Kidney (tissue), 14 donors: ENCODE results near the gene TMEM161A. TPM values are rescaled to one million over a fixed set of nuclear protein-coding genes. Genes with fewer than 3 reads are reported as not detected.

ENCODE experiments used
- DNase-seq, 5 donors: peaks; one replicate each; pipeline ENCODE4 v3.0.0-alpha.2; 2013 to 2020
- FAIRE-seq: peaks from 2 replicates; lab custom pipeline; 2012; peaks lifted over from hg19 to GRCh38; lab: Jason Lieb, UNC
- H3K27ac ChIP-seq, 2 donors: one replicate each; pipeline ENCODE4 v1.7.0; 2013; ENCODE audit warnings: low read depth in 2 of 2, low read length in 2 of 2, inconsistent platforms in 1 of 2
- H3K27me3 ChIP-seq: one replicate; pipeline ENCODE4 v1.7.1; 2013; ENCODE audit warnings: low read length, inconsistent platforms; ENCODE audit not compliant: control insufficient read depth, insufficient read depth
- H3K36me3 ChIP-seq, 3 donors: one replicate each; pipeline versions ENCODE4 v1.7.0 to v1.7.1; 2013; ENCODE audit warnings: low read length in 3 of 3, control low read depth in 1 of 3, inconsistent platforms in 1 of 3; ENCODE audit not compliant: insufficient read depth in 3 of 3, control insufficient read depth in 2 of 3
- H3K4me1 ChIP-seq, 3 donors: one replicate each; pipeline versions ENCODE4 v1.7.0 to v1.7.1; 2013; ENCODE audit warnings: low read length in 3 of 3, inconsistent platforms in 1 of 3, low read depth in 1 of 3; ENCODE audit not compliant: control insufficient read depth in 2 of 3, insufficient read depth in 2 of 3
- H3K4me3 ChIP-seq, 3 donors: one replicate each; pipeline versions ENCODE4 v1.7.0 to v1.8.1; 2013; ENCODE audit warnings: low read length in 3 of 3, control low read depth in 1 of 3, inconsistent platforms in 1 of 3
- H3K9ac ChIP-seq, 3 donors: one replicate each; pipeline versions ENCODE4 v1.7.0 to v1.7.1; 2013; ENCODE audit warnings: low read length in 3 of 3, control low read depth in 1 of 3, inconsistent platforms in 1 of 3
- H3K9me3 ChIP-seq, 3 donors: one replicate each; pipeline versions ENCODE4 v1.7.0 to v1.7.1; 2013; ENCODE audit warnings: low read length in 3 of 3, control low read depth in 1 of 3, inconsistent platforms in 1 of 3; ENCODE audit not compliant: control insufficient read depth in 2 of 3, insufficient read depth in 1 of 3
- intact Hi-C: fragments of 100-400 bp; cut with DNase I; formaldehyde crosslinking; loops from one replicate; pipeline ENCODE4 v1.11.1; 2022
- polyA plus RNA-seq: library from polyadenylated mRNA; stranded (reverse); fragments of 350-450 nt; fragmentation: Illumina TruSeq; extraction: RNeasy Lipid Tissue Mini Kit (QIAGEN cat#74804); gene quantifications from one replicate; pipeline ENCODE4 v1.2.3, GENCODE V29; 2014; ENCODE audit warnings: low read depth, low replicate concordance; ENCODE audit not compliant: insufficient read depth
- total RNA-seq: library from RNA; stranded (reverse); fragmentation: NEBNext Ultra II Directional; extraction: Animal tissue kit (Norgen Biotek cat#: 25700); gene quantifications from one replicate; pipeline ENCODE4 v1.2.1, GENCODE V29; 2021
- TF ChIP-seq, protein P1 (sequence below): IDR thresholded peaks from 3 replicates; pipeline ENCODE4 v1.5.1; 2012; ENCODE audit warnings: mild to moderate bottlenecking, moderate library complexity, borderline replicate concordance; ENCODE audit not compliant: insufficient read depth; ENCODE audit errors: extremely low read depth
- donor health status: control.
- donor health status: control.
- donor health status: control.
- donor health status: control.
- donor health status: control.
- donor health status: DM: yes; HTN: yes; CAD: no.
- donor health status: Normal renal cell carcinoma (clear cell type).

TMEM161A gene
- total and polyA plus RNA-seq, 2 donors from 2014 or later = 23.9 to 37.1 TPM

DNA sequence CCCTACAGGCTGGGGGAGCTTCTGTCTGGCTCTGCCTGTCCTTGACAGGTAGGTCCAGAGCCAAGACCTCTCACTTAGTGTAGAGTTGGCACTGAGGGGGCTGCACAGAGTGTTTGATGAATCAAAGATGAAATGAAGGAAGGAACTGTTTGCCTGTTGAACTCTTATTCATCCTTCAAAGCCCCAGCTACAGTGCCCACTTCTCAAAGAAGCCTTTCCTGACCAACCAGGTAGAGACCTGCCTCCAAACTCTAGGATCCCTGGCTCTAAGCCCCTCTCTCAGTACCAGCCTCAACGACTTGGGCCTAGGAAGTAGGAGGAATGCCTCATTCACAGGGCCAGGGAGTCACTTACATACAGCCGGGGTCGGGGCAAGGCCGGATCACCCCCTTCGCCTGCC, 9.1 kb upstream of the TMEM161A start:
- H3K9me3 ChIP-seq = no peaks in the 10 kb centered on the region
- intact Hi-C loops = no loop called here
- no peak overlapping the region for H3K4me3 ChIP-seq
- H3K27me3 ChIP-seq = no peaks in the 10 kb centered on the region
- TF ChIP-seq, protein P1, sequence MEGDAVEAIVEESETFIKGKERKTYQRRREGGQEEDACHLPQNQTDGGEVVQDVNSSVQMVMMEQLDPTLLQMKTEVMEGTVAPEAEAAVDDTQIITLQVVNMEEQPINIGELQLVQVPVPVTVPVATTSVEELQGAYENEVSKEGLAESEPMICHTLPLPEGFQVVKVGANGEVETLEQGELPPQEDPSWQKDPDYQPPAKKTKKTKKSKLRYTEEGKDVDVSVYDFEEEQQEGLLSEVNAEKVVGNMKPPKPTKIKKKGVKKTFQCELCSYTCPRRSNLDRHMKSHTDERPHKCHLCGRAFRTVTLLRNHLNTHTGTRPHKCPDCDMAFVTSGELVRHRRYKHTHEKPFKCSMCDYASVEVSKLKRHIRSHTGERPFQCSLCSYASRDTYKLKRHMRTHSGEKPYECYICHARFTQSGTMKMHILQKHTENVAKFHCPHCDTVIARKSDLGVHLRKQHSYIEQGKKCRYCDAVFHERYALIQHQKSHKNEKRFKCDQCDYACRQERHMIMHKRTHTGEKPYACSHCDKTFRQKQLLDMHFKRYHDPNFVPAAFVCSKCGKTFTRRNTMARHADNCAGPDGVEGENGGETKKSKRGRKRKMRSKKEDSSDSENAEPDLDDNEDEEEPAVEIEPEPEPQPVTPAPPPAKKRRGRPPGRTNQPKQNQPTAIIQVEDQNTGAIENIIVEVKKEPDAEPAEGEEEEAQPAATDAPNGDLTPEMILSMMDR = no peak
- no peak for FAIRE-seq
- no peak overlapping the region for H3K27ac ChIP-seq
- H3K9ac ChIP-seq = no peak overlapping the region
- no peaks in the 10 kb centered on the region for H3K36me3 ChIP-seq
- no peak for DNase-seq
- no peaks in the 10 kb centered on the region for H3K4me1 ChIP-seq

GRCh38 chr19:19146865-19147264, 8.6 kb upstream of the TMEM161A start:
- Histone ChIP-seq H3K27me3 (no peaks in the 10 kb centered on the region), H3K4me1 (no peaks in the 10 kb centered on the region), H3K36me3 (no peaks in the 10 kb centered on the region), H3K27ac (no peak overlapping the region), H3K4me3 (no peak overlapping the region), H3K9ac (no peak overlapping the region), H3K9me3 (no peaks in the 10 kb centered on the region)
- intact Hi-C loops = no loop called here
- TF ChIP-seq, protein P1 = no peak
- DNase-seq (no peak), FAIRE-seq (no peak)

- intact Hi-C loops = no loop called here
- Histone ChIP-seq H3K9me3 (no peaks in the 10 kb centered on the region), H3K36me3 (no peaks in the 10 kb centered on the region), H3K4me3 (no peak overlapping the region), H3K4me1 (no peaks in the 10 kb centered on the region), H3K27ac (no peak overlapping the region), H3K9ac (no peak overlapping the region), H3K27me3 (no peaks in the 10 kb centered on the region)
- DNase-seq (peak; percentile 72 to 92 (median 86)), FAIRE-seq (no peak)
- TF ChIP-seq, protein P1 = peak; percentile 97
Observed at GRCh38 chr19:19145684-19146608, 7.7 kb upstream of the TMEM161A start.
